HCT116 (cell line): ENCODE data around the gene C11orf68. TPM values are rescaled to one million over a fixed set of nuclear protein-coding genes. Genes with fewer than 3 reads are reported as not detected.

ENCODE experiments used
- ATAC-seq: fragments of 200-7000 bp; cut with Tn5 transposase; 2 replicates; pipeline ENCODE4 v1.9.1; 2020; ENCODE audit warnings: mild to moderate bottlenecking, moderate library complexity
- BruUV-seq: library from RNA; stranded (reverse); fragments of 400-500 nt; replicated peaks from 2 replicates; lab custom pipeline; 2021; lab: Mats Ljungman, UMichigan
- CTCF ChIA-PET: fragments of 300-600 bp; sonication (Branson Sonifier 250); formaldehyde crosslinking; loops from one replicate; lab custom pipeline; 2021; ENCODE audit warnings: antibody characterized with exemption; lab: Charles Lee
- POLR2A ChIA-PET: fragments of 300-600, 350-600 bp; sonication (Branson Sonifier 250); formaldehyde crosslinking; loops from one replicate; lab custom pipeline; 2021; ENCODE audit warnings: antibody characterized with exemption; lab: Charles Lee
- RAD21 ChIA-PET, 2 experiments: fragments of 300-600 bp; sonication (Branson Sonifier 250); formaldehyde crosslinking; loops; one replicate each; lab custom pipeline; 2023; ENCODE audit warnings: low total read pairs in 2 of 2; ENCODE audit not compliant: uncharacterized antibody in 2 of 2, unreplicated experiment in 2 of 2, low non-redundant PET in 1 of 2; lab: Charles Lee
- DNase-seq: peaks from one replicate; pipeline ENCODE4 v3.0.0-alpha.2; 2010; ENCODE audit warnings: low read depth, low spot score
- H2AFZ ChIP-seq: fragments of 200-600 bp; shearing (Covaris generic), sonication (generic); 2 replicates; pipeline ENCODE4 v1.6.1; 2017; ENCODE audit warnings: low read depth, mixed run types, mixed read lengths, antibody characterized with exemption, low read length; ENCODE audit not compliant: poor library complexity, severe bottlenecking
- H3K27ac ChIP-seq: 2 replicates; pipeline ENCODE4 v1.5.1; 2012; ENCODE audit warnings: low read depth, low read length
- H3K27me3 ChIP-seq: fragments of 200-600 bp; sonication (generic); 2 replicates; pipeline ENCODE4 v1.6.1; 2016; ENCODE audit warnings: mixed run types, low read length, mixed read lengths; ENCODE audit not compliant: insufficient read depth
- H3K36me3 ChIP-seq, 2 experiments: fragments of 200-500 bp in 1 of 2; fragments of 200-600 bp in 1 of 2; sonication (Bioruptor generic) in 1 of 2; sonication (generic) in 1 of 2; 2 replicates each; pipeline versions ENCODE4 v1.5.1 to v1.6.1; 2014 to 2016; ENCODE audit warnings: low read length in 2 of 2, inconsistent platforms in 1 of 2, mixed read lengths in 1 of 2, mixed run types in 1 of 2; ENCODE audit not compliant: insufficient read depth in 2 of 2, control insufficient read depth in 1 of 2
- H3K4me1 ChIP-seq, 2 experiments: fragments of 200-600 bp in 1 of 2; sonication (generic) in 1 of 2; 2 replicates each; pipeline versions ENCODE4 v1.5.1 to v1.6.1; 2012 to 2017; ENCODE audit warnings: low read length in 2 of 2, inconsistent platforms in 1 of 2, mild to moderate bottlenecking in 1 of 2, mixed read lengths in 1 of 2, mixed run types in 1 of 2, moderate library complexity in 1 of 2; ENCODE audit not compliant: insufficient read depth in 2 of 2, control insufficient read depth in 1 of 2
- H3K4me2 ChIP-seq: fragments of 200-600 bp; sonication (generic); 2 replicates; pipeline ENCODE4 v1.6.1; 2017; ENCODE audit warnings: mixed run types, low read length, mixed read lengths
- H3K4me3 ChIP-seq, 2 experiments: fragments of 200-600 bp in 1 of 2; sonication (generic) in 1 of 2; replicated peaks in 1 of 2; 2 replicates each; pipeline ENCODE4 v1.5.1; 2011 to 2016; ENCODE audit warnings: low read length in 2 of 2, control low read depth in 1 of 2, low read depth in 1 of 2, mild to moderate bottlenecking in 1 of 2, mixed read lengths in 1 of 2, mixed run types in 1 of 2
- H3K79me2 ChIP-seq: fragments of 200-600 bp; sonication (generic); 2 replicates; pipeline ENCODE4 v1.6.1; 2017; ENCODE audit warnings: mild to moderate bottlenecking, mixed run types, low read length, moderate library complexity, mixed read lengths; ENCODE audit not compliant: insufficient read depth
- H3K9ac ChIP-seq: fragments of 200-600 bp; sonication (generic); 2 replicates; pipeline ENCODE4 v1.6.1; 2016; ENCODE audit warnings: low read length, mixed read lengths
- H3K9me2 ChIP-seq: fragments of 200-600 bp; sonication (generic), shearing (Covaris generic); 2 replicates; pipeline ENCODE4 v1.6.1; 2017; ENCODE audit warnings: mixed run types, mild to moderate bottlenecking, moderate library complexity; ENCODE audit not compliant: insufficient read depth
- H3K9me3 ChIP-seq, 2 experiments: fragments of 200-500 bp in 1 of 2; fragments of 200-600 bp in 1 of 2; sonication (Bioruptor generic) in 1 of 2; sonication (generic) in 1 of 2; 2 replicates each; pipeline ENCODE4 v1.6.1; 2014 to 2017; ENCODE audit warnings: low read length in 2 of 2, mixed read lengths in 2 of 2, inconsistent platforms in 1 of 2, low read depth in 1 of 2, mild to moderate bottlenecking in 1 of 2, mixed run types in 1 of 2, moderate library complexity in 1 of 2; ENCODE audit not compliant: control insufficient read depth in 1 of 2, insufficient read depth in 1 of 2
- H4K20me1 ChIP-seq: fragments of 200-600 bp; sonication (generic), shearing (Covaris generic); 2 replicates; pipeline ENCODE4 v1.6.1; 2017; ENCODE audit warnings: mixed run types, mild to moderate bottlenecking, moderate library complexity; ENCODE audit not compliant: insufficient read depth
- CBX3 ChIP-seq: IDR thresholded peaks from 2 replicates; pipeline ENCODE4 v1.6.1; 2012; ENCODE audit warnings: low read depth
- EGR1 ChIP-seq: IDR thresholded peaks from 2 replicates; pipeline ENCODE4 v1.6.1; 2012; ENCODE audit warnings: low read depth
- ELF1 ChIP-seq: IDR thresholded peaks from 2 replicates; pipeline ENCODE4 v1.6.1; 2012; ENCODE audit warnings: low read depth, borderline replicate concordance
- EZH2phosphoT487 ChIP-seq: fragments of 200-600 bp; IDR thresholded peaks from 2 replicates; pipeline ENCODE4 v1.6.1; 2018; ENCODE audit warnings: antibody characterized with exemption, borderline replicate concordance
- POLR2A ChIP-seq: IDR thresholded peaks from 2 replicates; pipeline ENCODE4 v1.7.0; 2011; ENCODE audit warnings: borderline replicate concordance; ENCODE audit not compliant: insufficient read depth, insufficient read length; ENCODE audit errors: extremely low read depth
- REST ChIP-seq: IDR thresholded peaks from 2 replicates; pipeline ENCODE4 v1.6.1; 2012; ENCODE audit warnings: low read depth
- SIN3A ChIP-seq: IDR thresholded peaks from 2 replicates; pipeline ENCODE4 v1.6.1; 2012; ENCODE audit warnings: low read depth
- SRF ChIP-seq: IDR thresholded peaks from 2 replicates; pipeline ENCODE4 v1.6.1; 2012; ENCODE audit warnings: low read depth
- intact Hi-C: fragments of 100-400 bp; cut with micrococcal nuclease; formaldehyde crosslinking; loops from 2 replicates; pipeline ENCODE4 v1.10.0; 2022
- total RNA-seq: library from RNA; stranded (reverse); gene quantifications from one replicate; pipeline ENCODE4 v1.2.1, GENCODE V29; 2021; ENCODE audit not compliant: unreplicated experiment

C11orf68 gene
- total RNA-seq, 1 experiment from 2014 or later: 49.8 TPM

GRCh38 chr11:65915101-65915820 lies 3.6 kb downstream of the C11orf68 start:
- RAD21 ChIA-PET: interaction anchor here (0.5 to 1.1 kb wide), 4 partner anchors 22 to 27 kb away, joined by 3 to 10 read pairs (median 4); partner anchors contain the start of gene FIBP (in 1 of the 2)
- no peaks in the 10 kb centered on the region for H4K20me1 ChIP-seq
- peak overlapping the region; percentile 95 for H3K27ac ChIP-seq
- H3K4me2 ChIP-seq: peak overlapping the region; percentile 96
- intact Hi-C loops: loop anchor here (1.0 kb wide), 1 partner anchor 24 kb away; no protein-coding TSS in a partner anchor
- TF ChIP-seq CBX3: no peak
- TF ChIP-seq, all 23 proteins: peak for 0
- H3K9ac ChIP-seq: peak overlapping the region; percentile 99
- DNase-seq (no peak), ATAC-seq (peak; percentile 2)
- H3K36me3 ChIP-seq: peaks cover 0 to 7% of the 10 kb centered on the region in 2 experiments; a peak in 1 of 4 replicates
- H3K27me3 ChIP-seq: no peaks in the 10 kb centered on the region
- no peak overlapping the region for H2AFZ ChIP-seq
- peak overlapping the region in 1 of 2 experiments; percentile 86; a peak in 2 of 4 replicates for H3K4me3 ChIP-seq
- H3K79me2 ChIP-seq: peaks cover 39% of the 10 kb centered on the region
- ChIA-PET CTCF (interaction anchor here (0.8 to 2.2 kb wide), 7 partner anchors 20 to 31 kb away, joined by 3 to 15 read pairs (median 3); partner anchors contain the start of genes CCDC85B and FIBP), POLR2A (interaction anchor here (1.0 to 2.8 kb wide), 13 partner anchors 9 to 97 kb away, joined by 3 to 80 read pairs (median 4); partner anchors contain the start of genes BANF1, CCDC85B, CFL1 and CST6)
- no TSS peak for BruUV-seq
- no peaks in the 10 kb centered on the region for H3K9me2 ChIP-seq
- H3K9me3 ChIP-seq: no peaks in the 10 kb centered on the region
- peaks cover 67 to 85% of the 10 kb centered on the region in 2 experiments for H3K4me1 ChIP-seq

GRCh38 chr11:65912845-65913244 lies 6.0 kb downstream of the C11orf68 start:
- ChIA-PET POLR2A (interaction anchor here (0.6 to 4.8 kb wide), 4 partner anchors 10 to 23 kb away, joined by 3 to 39 read pairs (median 20); partner anchors contain the start of genes CCDC85B, FIBP and FOSL1), RAD21 (interaction anchor here in 1 of 2 experiments (0.7 kb wide), 1 partner anchor 24 kb away, joined by 3 read pairs; the partner anchor contains the start of gene FIBP), CTCF (interaction anchor here (2.9 kb wide), 1 partner anchor 24 kb away, joined by 19 read pairs; the partner anchor contains the start of genes CCDC85B and FIBP)
- H3K79me2 ChIP-seq: peaks cover 21% of the 10 kb centered on the region
- intact Hi-C loops: no loop called here
- H3K36me3 ChIP-seq: no peaks in the 10 kb centered on the region; a peak in 1 of 4 replicates
- H3K4me3 ChIP-seq: no peak overlapping the region
- peak overlapping the region; percentile 96 for H3K4me2 ChIP-seq
- ATAC-seq (no peak), DNase-seq (no peak)
- H2AFZ ChIP-seq: no peak overlapping the region
- TF ChIP-seq POLR2A: no peak
- TF ChIP-seq REST: no peak
- no peak for TF ChIP-seq EZH2phosphoT487
- no peak for TF ChIP-seq SRF
- no peak for TF ChIP-seq SIN3A
- no peak for TF ChIP-seq ELF1
- TF ChIP-seq EGR1: no peak
- no peaks in the 10 kb centered on the region for H4K20me1 ChIP-seq
- peak overlapping the region; percentile 75 for H3K27ac ChIP-seq
- no TSS peak for BruUV-seq
- no peaks in the 10 kb centered on the region for H3K9me2 ChIP-seq
- peaks cover 67 to 97% of the 10 kb centered on the region in 2 experiments for H3K4me1 ChIP-seq
- H3K27me3 ChIP-seq: no peaks in the 10 kb centered on the region
- peak overlapping the region; percentile 75 for H3K9ac ChIP-seq
- H3K9me3 ChIP-seq: no peaks in the 10 kb centered on the region
